ENCODE data around the gene MYO1B. TPM values are rescaled to one million over a fixed set of nuclear protein-coding genes. Genes with fewer than 3 reads are reported as not detected.
A peak's percentile ranks its signal among the peaks of the same experiment; 100 is the strongest.

Gene MYO1B
- total RNA-seq, 2 donors from 2014 or later, result 75.0 to 78.2 TPM

GRCh38 chr2:191263050-191263449 is 17.8 kb downstream of the MYO1B start:
- Histone ChIP-seq H3K9me3 (no peaks in the 10 kb centered on the region), H3K36me3 (no peaks in the 10 kb centered on the region), H3K27ac (peak overlapping the region; percentile 13), H3K9ac (ENCODE audit: low read depth in 2 of 2, low read length in 2 of 2) (no peak overlapping the region), H3K4me3 (no peak overlapping the region), H3K27me3 (no peaks in the 10 kb centered on the region), H3K4me1 (peaks cover 3% of the 10 kb centered on the region)
- no peak for DNase-seq
- intact Hi-C loops (cut with DNase I), result no loop called here
- TF ChIP-seq CTCF (IDR thresholded peaks at IDR 0.05), result no peak

- Histone ChIP-seq H3K4me3 (no peak overlapping the region), H3K27me3 (no peaks in the 10 kb centered on the region), H3K4me1 (peaks cover 3% of the 10 kb centered on the region), H3K36me3 (no peaks in the 10 kb centered on the region), H3K9ac (ENCODE audit: low read depth in 2 of 2, low read length in 2 of 2) (no peak overlapping the region), H3K9me3 (no peaks in the 10 kb centered on the region), H3K27ac (no peak overlapping the region)
- intact Hi-C loops (cut with DNase I), result no loop called here
- TF ChIP-seq CTCF (IDR thresholded peaks at IDR 0.05), result no peak
- no peak for DNase-seq
These were observed 19.5 kb downstream of the MYO1B start for GRCh38 chr2:191264647-191265081.

- H3K27ac ChIP-seq, result peak overlapping the region; percentile 29
- intact Hi-C loops (cut with DNase I), result no loop called here
- no peaks in the 10 kb centered on the region for H3K36me3 ChIP-seq
- no peak overlapping the region for H3K9ac ChIP-seq (ENCODE audit: low read depth in 2 of 2, low read length in 2 of 2)
- H3K4me1 ChIP-seq, result peaks cover 3% of the 10 kb centered on the region
- no peaks in the 10 kb centered on the region for H3K9me3 ChIP-seq
- DNase-seq, result peak; percentile 43
- no peaks in the 10 kb centered on the region for H3K27me3 ChIP-seq
- TF ChIP-seq CTCF (IDR thresholded peaks at IDR 0.05), result no peak
- H3K4me3 ChIP-seq, result no peak overlapping the region
These were observed 20.3 kb downstream of the MYO1B start for GRCh38 chr2:191265311-191266170.

GRCh38 chr2:191266201-191266600 is 21.0 kb downstream of the MYO1B start:
- H3K27ac ChIP-seq, result peak overlapping the region; percentile 29
- no peaks in the 10 kb centered on the region for H3K36me3 ChIP-seq
- H3K4me1 ChIP-seq, result peaks cover 3% of the 10 kb centered on the region
- H3K9me3 ChIP-seq, result no peaks in the 10 kb centered on the region
- H3K4me3 ChIP-seq, result no peak overlapping the region
- intact Hi-C loops (cut with DNase I), result no loop called here
- H3K27me3 ChIP-seq, result no peaks in the 10 kb centered on the region
- no peak for TF ChIP-seq CTCF (IDR thresholded peaks at IDR 0.05)
- DNase-seq, result no peak
- no peak overlapping the region for H3K9ac ChIP-seq (ENCODE audit: low read depth in 2 of 2, low read length in 2 of 2)

DNA sequence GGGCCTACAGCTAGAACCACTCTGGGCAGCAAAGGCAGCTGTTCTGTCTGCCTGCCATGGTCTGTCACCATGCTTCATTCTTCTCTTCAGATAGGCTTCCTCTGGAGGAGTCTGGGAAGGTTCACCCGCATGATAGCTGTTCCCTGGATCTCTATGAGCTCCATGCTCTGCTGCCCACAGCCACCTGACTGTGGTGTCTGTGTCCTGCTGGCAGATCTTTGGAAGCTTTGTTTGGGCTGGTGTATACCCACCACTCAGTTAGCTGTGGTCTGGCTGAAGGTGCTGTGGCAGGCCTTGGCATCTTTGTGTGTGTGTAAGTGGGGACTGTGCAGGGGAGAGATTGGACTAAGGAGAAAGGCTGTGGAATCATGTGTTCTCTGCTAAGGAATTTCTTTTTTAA is 23.4 kb downstream of the MYO1B start:
- Histone ChIP-seq H3K4me1 (peaks cover 3% of the 10 kb centered on the region), H3K27me3 (no peaks in the 10 kb centered on the region), H3K36me3 (no peaks in the 10 kb centered on the region), H3K9ac (ENCODE audit: low read depth in 2 of 2, low read length in 2 of 2) (no peak overlapping the region), H3K9me3 (no peaks in the 10 kb centered on the region), H3K4me3 (no peak overlapping the region), H3K27ac (no peak overlapping the region)
- no peak for TF ChIP-seq CTCF (IDR thresholded peaks at IDR 0.05)
- no peak for DNase-seq
- intact Hi-C loops (cut with DNase I), result no loop called here
